Measurements from ENCODE around the gene TNNT3.

The TNNT3 gene

GRCh38 chr11:1959786-1960185 lies 40.3 kb downstream of the TNNT3 start:
- no peak for TF ChIP-seq CTCF (IDR thresholded peaks at IDR 0.05; ENCODE audit: low read depth, low read length, missing control alignments)
- DNase-seq (ENCODE audit: low read depth) = no peak
- no peak overlapping the region for H3K4me3 ChIP-seq (ENCODE audit: low read depth, low read length)

GRCh38 chr11:1963864-1964263 lies 44.4 kb downstream of the TNNT3 start:
- no peak for TF ChIP-seq CTCF (IDR thresholded peaks at IDR 0.05; ENCODE audit: low read depth, low read length, missing control alignments)
- H3K4me3 ChIP-seq (ENCODE audit: low read depth, low read length) = no peak overlapping the region
- no peak for DNase-seq (ENCODE audit: low read depth)

- no peak for DNase-seq (ENCODE audit: low read depth)
- TF ChIP-seq CTCF (IDR thresholded peaks at IDR 0.05; ENCODE audit: low read depth, low read length, missing control alignments) = no peak
- H3K4me3 ChIP-seq (ENCODE audit: low read depth, low read length) = no peak overlapping the region
These were observed 44.8 kb downstream of the TNNT3 start for GRCh38 chr11:1964348-1964747.

GRCh38 chr11:1964955-1965354 lies 45.5 kb downstream of the TNNT3 start:
- no peak overlapping the region for H3K4me3 ChIP-seq (ENCODE audit: low read depth, low read length)
- TF ChIP-seq CTCF (IDR thresholded peaks at IDR 0.05; ENCODE audit: low read depth, low read length, missing control alignments) = no peak
- no peak for DNase-seq (ENCODE audit: low read depth)

GRCh38 chr11:1966531-1966930 lies 47.0 kb downstream of the TNNT3 start:
- no peak for TF ChIP-seq CTCF (IDR thresholded peaks at IDR 0.05; ENCODE audit: low read depth, low read length, missing control alignments)
- no peak overlapping the region for H3K4me3 ChIP-seq (ENCODE audit: low read depth, low read length)
- DNase-seq (ENCODE audit: low read depth) = no peak

- no peak overlapping the region for H3K4me3 ChIP-seq (ENCODE audit: low read depth, low read length)
- no peak for DNase-seq (ENCODE audit: low read depth)
- TF ChIP-seq CTCF (IDR thresholded peaks at IDR 0.05; ENCODE audit: low read depth, low read length, missing control alignments) = no peak
These were observed 48.2 kb downstream of the TNNT3 start for GRCh38 chr11:1967641-1968225.

- DNase-seq (ENCODE audit: low read depth) = no peak
- no peak for TF ChIP-seq CTCF (IDR thresholded peaks at IDR 0.05; ENCODE audit: low read depth, low read length, missing control alignments)
- H3K4me3 ChIP-seq (ENCODE audit: low read depth, low read length) = no peak overlapping the region
These were observed 49.0 kb downstream of the TNNT3 start for GRCh38 chr11:1968454-1969002.

Data from GM12864 (cell line).